Lower leg skin (tissue), 3 donors: ENCODE data around the gene EGLN2.
"Not testable (repeated sequence)": the region's sequence is repeated elsewhere in the genome, so short reads cannot be mapped to it uniquely, and the experiment has no call there.

ENCODE experiments used
- POLR2A ChIP-seq, 2 donors: fragments of 450-650 bp; IDR thresholded peaks; one replicate each; pipeline ENCODE4 v1.6.1; 2016 to 2017; ENCODE audit warnings: antibody characterized with exemption in 2 of 2, mild to moderate bottlenecking in 1 of 2, moderate library complexity in 1 of 2
- TF ChIP-seq, protein P1 (sequence below), 3 donors: fragments of 450-650 bp; IDR thresholded peaks; one replicate each; pipeline ENCODE4 v1.5.1; 2016; ENCODE audit warnings: antibody characterized with exemption in 3 of 3, mild to moderate bottlenecking in 3 of 3, moderate library complexity in 2 of 3

DNA sequence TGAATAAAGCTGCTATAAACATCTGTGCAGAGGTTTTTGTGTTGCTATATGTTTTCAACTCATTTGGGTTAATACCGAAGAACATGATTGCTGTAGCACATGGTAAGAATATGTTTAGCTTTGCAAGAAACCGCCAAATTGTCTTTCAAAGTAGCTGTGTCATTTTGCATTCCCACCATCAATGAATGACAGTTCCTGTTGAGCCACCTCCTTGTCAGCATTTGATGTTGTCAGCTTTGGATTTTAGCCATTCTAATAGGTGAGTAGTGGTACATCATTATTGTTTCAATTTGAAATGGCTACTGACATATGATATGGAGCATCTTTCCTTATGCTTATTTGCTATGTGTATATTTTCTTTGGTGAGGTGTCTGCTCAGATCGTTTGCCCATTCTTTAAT lies 43.0 kb downstream of the EGLN2 start:
- TF ChIP-seq, protein P1, sequence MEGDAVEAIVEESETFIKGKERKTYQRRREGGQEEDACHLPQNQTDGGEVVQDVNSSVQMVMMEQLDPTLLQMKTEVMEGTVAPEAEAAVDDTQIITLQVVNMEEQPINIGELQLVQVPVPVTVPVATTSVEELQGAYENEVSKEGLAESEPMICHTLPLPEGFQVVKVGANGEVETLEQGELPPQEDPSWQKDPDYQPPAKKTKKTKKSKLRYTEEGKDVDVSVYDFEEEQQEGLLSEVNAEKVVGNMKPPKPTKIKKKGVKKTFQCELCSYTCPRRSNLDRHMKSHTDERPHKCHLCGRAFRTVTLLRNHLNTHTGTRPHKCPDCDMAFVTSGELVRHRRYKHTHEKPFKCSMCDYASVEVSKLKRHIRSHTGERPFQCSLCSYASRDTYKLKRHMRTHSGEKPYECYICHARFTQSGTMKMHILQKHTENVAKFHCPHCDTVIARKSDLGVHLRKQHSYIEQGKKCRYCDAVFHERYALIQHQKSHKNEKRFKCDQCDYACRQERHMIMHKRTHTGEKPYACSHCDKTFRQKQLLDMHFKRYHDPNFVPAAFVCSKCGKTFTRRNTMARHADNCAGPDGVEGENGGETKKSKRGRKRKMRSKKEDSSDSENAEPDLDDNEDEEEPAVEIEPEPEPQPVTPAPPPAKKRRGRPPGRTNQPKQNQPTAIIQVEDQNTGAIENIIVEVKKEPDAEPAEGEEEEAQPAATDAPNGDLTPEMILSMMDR (IDR thresholded peaks at IDR 0.05) = not testable (repeated sequence)
- not testable (repeated sequence) for TF ChIP-seq POLR2A (IDR thresholded peaks at IDR 0.05)
